Activated naive CD4-positive, alpha-beta T cell treated with anti-CD3 and anti-CD28 coated beads for 36 hours (primary cell): ENCODE results near the gene MUL1. TPM values are rescaled to one million over a fixed set of nuclear protein-coding genes. Genes with fewer than 3 reads are reported as not detected.

Experiments used
- CTCF ChIA-PET: fragments of 350-600 bp; sonication (Branson Sonifier 250); formaldehyde crosslinking; loops from one replicate; lab custom pipeline; 2021; ENCODE audit warnings: antibody characterized with exemption; lab: Charles Lee
- DNase-seq: peaks from one replicate; pipeline ENCODE4 v3.0.0-alpha.2; 2020
- H3K27ac Mint-ChIP-seq: one replicate; pipeline ENCODE4 v1.8.0; 2021; ENCODE audit warnings: mild to moderate bottlenecking, mixed read lengths
- H3K27me3 Mint-ChIP-seq: one replicate; pipeline ENCODE4 v1.8.0; 2021; ENCODE audit warnings: low read depth, mixed read lengths
- H3K36me3 Mint-ChIP-seq: one replicate; pipeline ENCODE4 v1.8.0; 2021; ENCODE audit warnings: low read depth, mixed read lengths
- H3K4me1 Mint-ChIP-seq: one replicate; pipeline ENCODE4 v1.8.0; 2021; ENCODE audit warnings: low read depth, mixed read lengths
- H3K4me3 Mint-ChIP-seq: one replicate; pipeline ENCODE4 v1.8.0; 2021; ENCODE audit warnings: mild to moderate bottlenecking, moderate library complexity, mixed read lengths
- H3K9me3 Mint-ChIP-seq: one replicate; pipeline ENCODE4 v1.8.0; 2021; ENCODE audit warnings: mixed read lengths
- intact Hi-C: fragments of 100-400 bp; cut with micrococcal nuclease; formaldehyde crosslinking; loops from one replicate; pipeline ENCODE4 v1.15.1; 2023
- total RNA-seq, 2 experiments: library from RNA; stranded (reverse); gene quantifications; one replicate each; pipeline ENCODE4 v1.2.3, GENCODE V29; 2021

Gene MUL1
- total RNA-seq, 2 experiments from 2014 or later = 10.9 to 12.1 TPM

DNA sequence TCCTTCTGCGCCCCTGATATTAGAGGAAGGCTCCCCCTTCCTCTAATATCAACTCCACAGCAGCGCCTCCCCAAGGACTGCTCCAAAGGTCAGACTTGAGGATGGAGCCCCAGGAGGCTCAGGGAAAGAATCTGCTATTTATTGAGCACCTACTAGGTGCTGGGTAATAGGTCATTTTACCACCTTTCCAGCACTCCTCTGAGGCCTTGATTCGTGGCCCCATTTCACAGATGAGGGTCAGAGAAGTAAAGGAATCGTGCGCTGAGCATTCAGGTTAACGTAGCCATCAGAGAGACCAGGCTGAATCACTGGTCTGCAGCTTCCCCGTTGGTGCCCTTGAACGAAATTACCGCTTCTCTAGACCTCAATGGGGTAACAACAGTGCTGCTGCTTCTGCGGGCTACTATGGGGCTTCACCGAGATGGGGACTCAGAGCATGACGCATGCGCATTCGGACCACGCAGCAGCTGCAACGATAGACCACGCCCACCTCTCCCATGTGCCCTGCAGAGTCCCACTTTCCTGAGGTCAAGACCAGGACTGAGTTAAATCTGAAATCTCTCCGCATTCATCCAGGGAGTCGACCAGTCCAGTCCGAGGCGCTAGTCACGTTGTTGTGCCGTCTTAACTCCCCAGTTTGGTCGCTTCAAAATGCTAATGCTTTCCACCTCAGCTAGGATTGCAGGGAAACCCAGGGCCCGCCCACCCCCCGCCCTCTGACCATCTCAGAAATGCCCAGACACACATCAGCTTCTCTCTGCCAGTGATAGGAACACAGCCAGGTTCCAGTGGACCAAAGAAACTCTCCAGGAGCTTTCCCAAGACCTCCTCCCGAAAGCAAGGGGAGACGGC, 34.9 kb downstream of the MUL1 start:
- DNase-seq = peak; percentile 32
- no peaks in the 10 kb centered on the region for H3K36me3 Mint-ChIP-seq
- CTCF ChIA-PET = interaction anchor here (0.8 kb wide), 1 partner anchor 19 kb away, joined by 3 read pairs; no protein-coding TSS in a partner anchor
- no peaks in the 10 kb centered on the region for H3K9me3 Mint-ChIP-seq
- no peak overlapping the region for H3K27ac Mint-ChIP-seq
- intact Hi-C loops = no loop called here
- H3K27me3 Mint-ChIP-seq = peaks cover 58% of the 10 kb centered on the region
- H3K4me3 Mint-ChIP-seq = no peak overlapping the region
- peaks cover 2% of the 10 kb centered on the region for H3K4me1 Mint-ChIP-seq

DNA sequence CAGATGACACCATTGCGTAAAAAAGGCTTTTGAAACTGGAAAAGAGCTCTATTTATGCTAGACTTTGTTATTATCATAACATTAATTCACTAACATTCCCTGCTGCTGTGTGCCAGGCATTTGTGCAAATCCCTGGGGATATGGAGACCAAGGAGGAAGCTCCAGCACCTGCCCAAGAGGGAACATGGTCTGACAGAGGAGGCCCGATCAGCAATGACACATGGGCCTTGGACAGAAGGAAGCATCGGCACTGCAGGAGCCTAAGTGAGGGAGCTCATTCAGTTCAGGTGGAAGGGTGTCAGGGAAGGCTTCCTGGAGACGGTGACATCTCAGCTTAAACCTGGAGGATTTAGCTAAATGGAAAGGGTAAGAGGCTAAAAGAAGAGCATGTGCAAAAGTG, 35.8 kb downstream of the MUL1 start:
- Mint-ChIP-seq H3K9me3 (no peaks in the 10 kb centered on the region), H3K4me1 (peaks cover 2% of the 10 kb centered on the region), H3K4me3 (no peak overlapping the region), H3K27ac (no peak overlapping the region), H3K27me3 (peaks cover 58% of the 10 kb centered on the region), H3K36me3 (no peaks in the 10 kb centered on the region)
- CTCF ChIA-PET = interaction anchor here (0.6 kb wide), 1 partner anchor 205 kb away, joined by 4 read pairs; no protein-coding TSS in a partner anchor
- no peak for DNase-seq
- intact Hi-C loops = no loop called here

DNA sequence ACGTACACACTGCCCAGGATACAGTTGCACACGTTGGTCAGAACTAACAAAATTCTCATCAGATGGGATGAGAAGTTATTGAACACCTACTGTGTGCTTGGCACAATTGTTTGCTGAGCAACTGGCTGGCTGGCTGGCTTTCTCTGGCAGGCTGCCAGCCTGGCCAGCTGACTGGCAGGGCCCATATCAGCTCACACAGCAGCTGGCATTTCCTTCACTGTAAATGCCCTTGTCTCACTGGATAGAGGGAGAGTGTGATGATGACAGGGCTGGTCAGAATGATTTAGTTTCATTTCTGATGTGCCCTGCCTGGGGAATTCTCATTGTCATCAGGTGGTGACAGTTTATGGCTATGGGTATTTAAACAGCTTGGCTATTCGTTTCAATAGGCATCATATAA, 37.8 kb downstream of the MUL1 start:
- no peak for DNase-seq
- H3K27me3 Mint-ChIP-seq = peaks cover 52% of the 10 kb centered on the region
- H3K4me3 Mint-ChIP-seq = no peak overlapping the region
- intact Hi-C loops = no loop called here
- CTCF ChIA-PET = interaction anchor here (0.7 kb wide), 1 partner anchor 148 kb away, joined by 4 read pairs; no protein-coding TSS in a partner anchor
- no peak overlapping the region for H3K27ac Mint-ChIP-seq
- peaks cover 6% of the 10 kb centered on the region for H3K4me1 Mint-ChIP-seq
- no peaks in the 10 kb centered on the region for H3K9me3 Mint-ChIP-seq
- H3K36me3 Mint-ChIP-seq = no peaks in the 10 kb centered on the region

DNA sequence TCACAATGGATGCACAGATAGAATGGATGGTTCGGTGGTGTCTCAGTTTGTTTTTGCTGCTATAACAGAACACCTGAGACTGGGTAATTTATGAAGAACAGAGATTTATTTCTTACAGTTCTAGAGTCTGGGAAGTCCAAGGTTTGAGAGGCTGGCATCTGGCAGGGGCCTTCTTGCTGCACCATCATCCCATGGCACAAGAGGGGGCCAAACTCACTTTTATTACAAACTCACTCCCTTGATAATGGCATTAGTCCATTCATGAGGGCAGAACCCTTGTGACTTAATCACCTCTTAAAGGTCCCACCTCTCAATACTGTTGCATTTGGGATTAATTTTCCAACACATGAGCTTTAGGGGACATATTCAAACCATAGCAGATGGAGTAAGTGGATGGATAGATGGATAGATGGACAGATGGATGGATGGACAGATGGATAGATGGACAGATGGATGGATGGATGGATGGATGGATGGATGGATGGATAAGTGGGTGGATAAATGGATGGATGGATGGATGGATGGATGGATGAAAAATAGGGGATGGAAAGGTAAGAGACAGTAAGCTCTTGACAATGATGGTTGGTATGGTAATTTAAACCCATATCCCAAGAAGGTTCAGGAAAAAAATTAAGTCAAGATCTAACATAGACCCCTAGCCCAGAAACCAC, 38.4 kb downstream of the MUL1 start:
- no peak for DNase-seq
- Mint-ChIP-seq H3K27me3 (peaks cover 47% of the 10 kb centered on the region), H3K4me3 (no peak overlapping the region), H3K27ac (no peak overlapping the region), H3K4me1 (peaks cover 6% of the 10 kb centered on the region), H3K36me3 (no peaks in the 10 kb centered on the region), H3K9me3 (no peaks in the 10 kb centered on the region)
- CTCF ChIA-PET = interaction anchor here (0.6 kb wide), 1 partner anchor 21 kb away, joined by 3 read pairs; no protein-coding TSS in a partner anchor
- intact Hi-C loops = no loop called here

DNA sequence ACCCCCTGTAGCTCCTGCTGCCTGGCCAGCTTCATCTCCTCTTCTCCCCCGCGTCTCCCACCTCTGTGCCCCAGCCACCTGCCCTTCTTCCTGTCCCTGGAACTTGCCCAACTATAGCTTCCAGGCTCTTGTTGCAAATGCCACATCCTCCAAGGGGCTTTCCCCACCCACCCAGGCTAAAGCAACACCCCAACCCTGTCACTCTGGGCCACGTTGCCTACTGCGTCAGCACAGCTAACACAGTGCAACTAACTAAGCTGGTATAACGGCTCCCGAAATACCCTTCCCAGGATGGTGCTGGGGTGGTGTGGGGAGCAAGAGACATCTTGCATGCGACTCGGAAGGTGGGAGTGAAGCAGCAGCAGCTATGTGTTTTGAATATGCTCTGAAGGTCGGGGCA, 41.7 kb downstream of the MUL1 start:
- no peaks in the 10 kb centered on the region for H3K9me3 Mint-ChIP-seq
- no peaks in the 10 kb centered on the region for H3K36me3 Mint-ChIP-seq
- H3K4me1 Mint-ChIP-seq = peaks cover 5% of the 10 kb centered on the region
- intact Hi-C loops = no loop called here
- CTCF ChIA-PET = interaction anchor here (0.6 to 0.8 kb wide), 3 partner anchors 18 to 89 kb away, joined by 3 read pairs; no protein-coding TSS in a partner anchor
- peaks cover 28% of the 10 kb centered on the region for H3K27me3 Mint-ChIP-seq
- DNase-seq = peak; percentile 64
- no peak overlapping the region for H3K4me3 Mint-ChIP-seq
- H3K27ac Mint-ChIP-seq = no peak overlapping the region

DNA sequence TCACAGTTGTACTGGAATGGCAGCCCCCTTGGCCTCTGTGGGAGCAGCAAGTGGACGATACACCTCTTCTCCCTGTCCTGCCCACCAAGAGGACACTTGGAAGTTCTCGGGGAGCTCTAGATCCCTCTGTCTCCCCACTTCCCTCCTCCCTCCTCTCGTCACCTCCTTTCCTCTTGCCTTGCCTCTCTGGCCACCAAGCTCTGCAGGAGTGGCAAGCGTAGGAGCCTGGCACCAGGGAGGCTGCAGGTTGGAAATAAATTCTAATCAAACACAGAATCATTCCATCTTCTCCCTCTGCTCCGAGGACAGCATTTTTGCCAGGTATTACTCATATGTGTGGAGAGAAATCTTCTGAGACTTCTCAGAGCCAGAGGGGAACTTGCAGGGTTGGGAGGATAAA, 42.8 kb downstream of the MUL1 start:
- CTCF ChIA-PET = no interaction called here
- no peak overlapping the region for H3K27ac Mint-ChIP-seq
- no peak overlapping the region for H3K4me3 Mint-ChIP-seq
- DNase-seq = no peak
- intact Hi-C loops = no loop called here
- no peaks in the 10 kb centered on the region for H3K36me3 Mint-ChIP-seq
- H3K27me3 Mint-ChIP-seq = peaks cover 22% of the 10 kb centered on the region
- H3K9me3 Mint-ChIP-seq = no peaks in the 10 kb centered on the region
- peaks cover 5% of the 10 kb centered on the region for H3K4me1 Mint-ChIP-seq

DNA sequence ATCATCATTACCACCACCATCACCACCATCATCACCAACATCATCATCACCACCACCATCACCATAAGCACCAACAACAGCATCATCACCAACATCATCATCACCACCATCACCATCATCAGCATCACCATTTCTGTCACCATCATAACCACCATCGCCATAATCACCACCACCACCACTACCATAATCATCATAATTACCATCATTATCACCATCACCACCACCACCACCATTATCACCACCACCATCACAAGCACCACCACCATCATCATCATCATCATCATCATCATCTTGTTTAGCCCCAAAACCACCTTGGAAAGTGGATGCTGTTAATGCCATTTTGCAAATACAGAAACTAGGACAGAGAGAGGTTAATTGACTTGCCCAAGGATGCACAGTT, 44.4 kb downstream of the MUL1 start:
- Mint-ChIP-seq H3K9me3 (no peaks in the 10 kb centered on the region), H3K4me1 (peaks cover 5% of the 10 kb centered on the region), H3K27me3 (peaks cover 22% of the 10 kb centered on the region), H3K4me3 (no peak overlapping the region), H3K36me3 (no peaks in the 10 kb centered on the region), H3K27ac (no peak overlapping the region)
- intact Hi-C loops = no loop called here
- CTCF ChIA-PET = no interaction called here
- no peak for DNase-seq

DNA sequence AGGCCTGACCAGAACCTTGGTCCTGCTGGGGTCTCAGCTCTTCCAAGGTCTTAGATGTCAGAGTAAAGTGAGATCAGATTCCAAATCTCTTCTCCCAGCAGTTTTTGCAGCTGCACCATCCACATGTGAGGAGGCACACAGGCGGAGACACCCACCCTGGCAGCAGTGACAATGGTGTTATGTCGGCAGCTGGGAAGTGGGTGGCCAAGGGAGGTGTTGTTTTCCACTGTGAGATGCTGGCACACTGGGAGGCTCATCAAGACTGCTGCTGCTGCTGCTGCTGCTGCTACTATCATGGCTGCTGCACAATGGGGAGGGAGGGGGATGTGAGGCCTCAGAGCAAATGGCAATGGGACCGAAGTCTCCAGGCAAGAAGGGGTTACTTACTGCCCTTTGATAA, 45.6 kb downstream of the MUL1 start:
- Mint-ChIP-seq H3K27me3 (peaks cover 21% of the 10 kb centered on the region), H3K4me1 (peaks cover 5% of the 10 kb centered on the region)
- CTCF ChIA-PET = interaction anchor here (1.4 kb wide), 1 partner anchor 31 kb away, joined by 4 read pairs; no protein-coding TSS in a partner anchor

DNA sequence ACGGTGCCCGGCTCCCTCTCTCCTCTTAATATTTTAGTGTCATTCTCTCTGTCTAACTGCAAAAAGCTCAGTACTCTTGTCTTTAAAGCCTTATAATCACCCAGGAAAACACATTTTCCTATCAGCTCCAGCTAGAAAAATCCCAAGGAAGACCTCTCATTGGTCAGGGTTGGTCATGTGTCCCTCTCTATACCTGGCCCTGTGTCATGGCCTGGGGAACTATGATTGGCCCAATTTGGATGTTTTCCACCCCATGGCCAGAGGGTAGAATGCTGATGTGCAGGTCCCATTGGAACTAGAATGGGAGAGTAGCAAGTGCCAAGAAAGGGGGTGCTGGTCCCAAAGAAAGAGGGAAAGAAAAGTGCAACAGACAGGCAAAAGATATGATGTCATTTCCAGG, 49.2 kb downstream of the MUL1 start:
- intact Hi-C loops = no loop called here
- DNase-seq = no peak
- H3K27me3 Mint-ChIP-seq = peaks cover 12% of the 10 kb centered on the region
- no peaks in the 10 kb centered on the region for H3K9me3 Mint-ChIP-seq
- no peaks in the 10 kb centered on the region for H3K36me3 Mint-ChIP-seq
- CTCF ChIA-PET = no interaction called here
- H3K4me1 Mint-ChIP-seq = no peaks in the 10 kb centered on the region
- H3K27ac Mint-ChIP-seq = no peak overlapping the region
- no peak overlapping the region for H3K4me3 Mint-ChIP-seq

More for the DNA sequence above, 45.6 kb downstream of the MUL1 start:
- Mint-ChIP-seq H3K9me3 (no peaks in the 10 kb centered on the region), H3K27ac (no peak overlapping the region), H3K36me3 (no peaks in the 10 kb centered on the region), H3K4me3 (no peak overlapping the region)
- DNase-seq = no peak
- intact Hi-C loops = no loop called here

DNA sequence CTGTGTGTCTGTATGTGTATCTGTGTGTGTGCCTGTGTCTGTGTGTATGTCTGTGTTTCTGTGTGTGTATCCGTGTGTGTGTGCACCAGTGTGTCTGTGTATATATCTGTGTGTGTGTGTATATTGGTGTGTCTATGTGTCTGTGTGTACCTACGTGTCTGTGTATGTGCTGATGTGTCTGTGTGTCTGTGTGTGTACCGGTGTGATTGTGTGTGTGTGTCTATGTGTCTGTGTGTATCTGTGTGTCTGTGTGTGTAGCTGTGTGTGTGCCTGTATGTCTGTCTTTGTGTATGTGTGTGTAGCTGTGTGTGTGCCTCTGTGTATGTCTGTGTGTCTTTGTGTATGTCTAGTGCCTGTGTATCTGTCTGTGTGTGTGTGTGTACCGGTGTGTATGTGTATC, 53.9 kb downstream of the MUL1 start:
- no peak overlapping the region for H3K27ac Mint-ChIP-seq
- H3K4me1 Mint-ChIP-seq = no peaks in the 10 kb centered on the region
- no peak for DNase-seq
- H3K9me3 Mint-ChIP-seq = no peaks in the 10 kb centered on the region
- H3K36me3 Mint-ChIP-seq = no peaks in the 10 kb centered on the region
- CTCF ChIA-PET = no interaction called here
- H3K4me3 Mint-ChIP-seq = no peak overlapping the region
- intact Hi-C loops = no loop called here
- H3K27me3 Mint-ChIP-seq = peaks cover 18% of the 10 kb centered on the region

DNA sequence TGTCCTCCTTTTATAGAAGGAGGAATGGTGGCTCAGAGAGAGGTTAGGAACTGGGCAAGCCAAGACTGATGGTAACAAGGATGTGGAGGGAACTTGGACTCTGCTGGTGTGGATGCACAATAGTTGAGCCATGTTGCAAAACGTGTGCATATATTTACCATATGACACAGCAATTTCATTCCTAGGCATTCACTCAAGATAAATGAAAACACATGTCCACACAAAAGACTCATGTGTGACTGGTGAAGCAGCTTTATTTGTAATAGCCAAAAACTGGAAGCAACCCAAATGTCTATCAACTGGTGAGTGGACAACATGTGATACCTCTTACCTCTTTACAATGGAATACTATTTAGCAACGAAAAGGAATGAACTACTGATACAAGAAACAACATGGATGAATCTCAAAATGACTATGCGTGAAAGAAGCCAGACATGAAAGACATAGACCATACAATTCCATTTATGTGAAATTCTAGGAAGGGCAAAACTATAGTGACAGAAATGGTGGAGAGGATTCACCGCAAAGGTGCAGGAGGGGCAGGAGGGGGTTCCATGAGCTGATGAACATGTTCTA, 58.1 kb downstream of the MUL1 start:
- CTCF ChIA-PET = no interaction called here
- H3K9me3 Mint-ChIP-seq = no peaks in the 10 kb centered on the region
- no peak overlapping the region for H3K4me3 Mint-ChIP-seq
- no peak overlapping the region for H3K27ac Mint-ChIP-seq
- no peaks in the 10 kb centered on the region for H3K4me1 Mint-ChIP-seq
- peaks cover 11% of the 10 kb centered on the region for H3K27me3 Mint-ChIP-seq
- no peak for DNase-seq
- no peaks in the 10 kb centered on the region for H3K36me3 Mint-ChIP-seq
- intact Hi-C loops = no loop called here
